NCI-H2081 (cell line): ENCODE measurements around the gene OPCML.

Experiments
- DNase-seq, 2 experiments: peaks; one replicate each; lab custom pipeline; 2025; lab: John Stamatoyannopoulos, UW

OPCML gene

GRCh38 chr11:133175103-133175502 is 357.2 kb downstream of the OPCML start:
- DNase-seq = no peak

GRCh38 chr11:133173810-133174412 is 358.4 kb downstream of the OPCML start:
- no peak for DNase-seq

DNA sequence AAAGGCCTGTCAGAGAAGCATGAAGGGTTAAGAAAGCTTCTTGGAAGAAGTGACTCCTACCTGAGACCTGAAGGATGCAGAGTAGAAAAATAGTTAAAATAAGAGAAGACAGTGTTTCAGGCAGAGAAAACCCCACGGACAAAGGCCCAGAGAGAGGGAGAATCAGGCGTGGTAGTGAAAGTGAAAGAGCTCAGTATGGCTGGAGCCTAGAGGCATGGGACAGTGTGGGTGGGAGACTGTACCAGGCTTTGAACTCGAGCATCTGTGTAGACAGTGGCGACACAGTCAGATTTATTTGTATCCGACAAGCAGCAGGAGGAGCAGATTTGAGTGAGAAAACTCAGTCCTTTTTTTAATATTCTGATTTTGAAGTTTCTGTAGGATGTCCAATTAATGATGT is 360.0 kb downstream of the OPCML start:
- DNase-seq = no peak

DNA sequence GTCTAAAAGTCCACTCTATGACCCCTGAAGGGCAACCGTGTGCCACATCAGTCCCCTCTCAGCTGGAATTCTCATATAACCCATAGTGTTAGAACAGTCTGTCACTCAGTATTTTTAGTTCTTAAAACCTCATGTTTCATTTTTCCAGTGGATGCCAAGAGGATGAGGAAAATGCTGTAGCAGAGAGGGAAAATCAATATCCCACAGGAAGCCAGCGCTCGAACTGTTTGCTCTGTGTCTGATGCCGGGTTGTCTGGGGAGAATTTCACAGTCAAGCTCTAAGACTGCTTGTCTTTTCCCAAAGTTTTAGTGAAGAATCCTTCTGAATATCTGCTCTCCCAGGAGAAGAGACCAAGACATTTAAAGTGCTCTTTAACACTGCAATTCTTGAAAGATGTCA is 360.9 kb downstream of the OPCML start:
- DNase-seq = no peak

DNA sequence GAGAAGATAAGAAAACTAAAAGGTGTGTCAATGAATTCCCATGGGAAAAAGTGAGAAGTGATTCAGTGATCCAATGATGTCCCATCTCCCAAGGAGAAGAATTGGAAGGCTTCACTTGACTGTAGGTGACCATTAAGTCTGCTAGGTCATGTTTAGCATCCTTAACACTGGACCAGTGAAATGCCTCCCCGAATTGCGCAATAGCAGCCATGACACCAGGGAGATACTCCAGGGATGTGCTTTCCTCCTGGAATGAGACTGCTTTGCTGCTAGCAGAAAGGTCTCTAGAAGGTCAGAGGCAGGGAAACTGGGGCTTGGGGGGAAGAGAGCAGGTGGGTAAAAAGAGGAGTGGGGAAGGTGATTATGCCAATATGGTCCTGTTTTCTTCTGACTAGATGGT is 364.3 kb downstream of the OPCML start:
- DNase-seq = no peak

DNA sequence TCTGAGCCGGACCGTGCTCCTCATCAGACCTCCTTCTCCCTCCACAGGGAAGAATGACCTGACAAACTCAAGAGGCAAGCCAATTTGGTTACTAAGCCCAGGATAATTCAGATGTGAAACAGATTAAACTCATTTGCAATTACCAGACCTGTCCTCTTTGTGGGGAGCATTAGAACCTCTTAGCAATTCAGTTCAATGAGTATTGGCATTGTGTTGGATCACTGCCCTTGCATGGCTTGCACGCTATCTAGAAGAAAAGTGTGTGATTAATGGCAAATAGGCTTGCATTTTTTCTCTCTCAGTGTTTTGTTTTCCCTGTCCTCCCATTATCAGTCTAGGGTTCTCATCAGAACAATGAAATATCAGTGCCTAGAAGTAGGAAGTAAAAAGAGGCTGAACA is 365.6 kb downstream of the OPCML start:
- no peak for DNase-seq

DNA sequence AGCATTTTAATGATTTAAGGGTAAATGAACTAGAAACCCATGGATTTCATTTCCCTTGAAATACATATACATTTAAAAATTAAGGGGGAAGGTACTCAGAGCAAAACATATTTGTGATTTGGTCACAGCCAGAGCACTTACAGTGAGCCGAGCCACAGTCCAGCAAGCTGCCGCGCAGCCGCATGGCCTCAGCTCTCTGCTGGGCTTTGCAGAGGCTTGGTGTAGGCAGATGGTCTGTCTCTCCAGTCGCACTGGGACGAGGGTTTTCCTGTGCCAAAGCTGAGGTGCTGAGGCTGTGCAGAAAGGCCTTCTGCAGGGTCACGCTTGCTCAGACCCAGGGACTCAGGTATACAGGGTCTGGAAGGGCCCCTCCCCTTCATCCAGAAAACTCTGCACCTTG is 367.3 kb downstream of the OPCML start:
- no peak for DNase-seq

GRCh38 chr11:133163463-133164419 is 368.6 kb downstream of the OPCML start:
- peak; percentile 72 to 74 for DNase-seq

GRCh38 chr11:133162227-133162626 is 370.1 kb downstream of the OPCML start:
- no peak for DNase-seq

GRCh38 chr11:133160754-133161153 is 371.5 kb downstream of the OPCML start:
- no peak for DNase-seq

DNA sequence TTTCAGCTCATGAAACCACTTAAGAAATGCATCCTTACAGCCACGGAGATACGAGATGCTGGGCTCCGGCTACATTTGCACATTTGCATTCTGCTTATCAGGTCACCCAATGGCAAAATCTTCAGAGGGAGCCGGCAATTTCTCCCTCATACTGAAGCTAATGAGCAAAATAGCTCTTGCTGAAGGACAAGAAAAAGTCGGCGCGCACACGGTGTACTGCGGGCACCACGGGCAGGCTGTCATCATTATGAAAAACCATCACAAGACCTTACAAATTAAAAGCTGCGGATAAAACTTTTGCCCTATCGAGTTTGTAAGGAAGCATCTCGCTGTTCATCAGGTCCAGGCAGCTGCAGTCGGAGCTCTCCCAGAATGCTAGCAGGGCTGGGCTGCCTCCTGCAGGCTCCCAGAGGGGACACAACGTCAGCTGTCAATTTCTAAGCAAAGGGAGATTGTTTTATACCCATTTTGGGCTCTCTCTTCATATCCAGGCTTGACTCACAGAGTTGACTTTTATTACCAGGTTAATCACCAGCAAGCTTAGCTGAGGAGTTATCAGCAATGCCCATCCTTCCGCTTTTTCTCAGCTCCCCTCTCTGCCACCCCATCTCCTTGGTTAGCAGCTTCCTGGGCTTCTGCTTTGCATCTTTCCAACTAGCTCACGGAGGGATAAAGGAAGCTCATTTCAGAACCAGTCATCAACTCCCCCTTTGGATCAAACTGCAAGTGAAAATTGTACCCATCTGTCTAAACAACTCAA is 375.1 kb downstream of the OPCML start:
- no peak for DNase-seq

- DNase-seq = no peak
Measured at GRCh38 chr11:133154781-133155180, 377.5 kb downstream of the OPCML start.

GRCh38 chr11:133154076-133154475 is 378.2 kb downstream of the OPCML start:
- DNase-seq = no peak

GRCh38 chr11:133153031-133153430 is 379.3 kb downstream of the OPCML start:
- DNase-seq = no peak

DNA sequence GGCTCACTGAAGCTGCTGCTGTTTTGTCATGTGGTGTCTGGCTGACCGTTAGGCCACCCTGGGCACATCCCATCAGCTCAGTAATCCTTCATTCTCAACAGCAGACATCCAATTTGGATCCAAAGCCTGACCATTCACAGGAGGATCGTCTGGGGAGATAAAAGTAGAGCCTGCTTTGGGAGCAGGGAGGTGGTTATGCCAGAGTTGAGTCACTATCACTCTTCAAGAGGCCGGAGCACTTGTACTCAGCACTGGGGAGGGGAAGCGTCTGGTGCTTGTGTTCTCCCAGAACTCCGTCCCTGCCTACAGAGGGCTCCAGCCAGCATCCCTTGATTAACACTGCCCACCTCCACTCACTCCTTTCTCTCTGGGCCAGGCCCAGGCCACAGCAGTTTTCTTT is 382.6 kb downstream of the OPCML start:
- no peak for DNase-seq

DNA sequence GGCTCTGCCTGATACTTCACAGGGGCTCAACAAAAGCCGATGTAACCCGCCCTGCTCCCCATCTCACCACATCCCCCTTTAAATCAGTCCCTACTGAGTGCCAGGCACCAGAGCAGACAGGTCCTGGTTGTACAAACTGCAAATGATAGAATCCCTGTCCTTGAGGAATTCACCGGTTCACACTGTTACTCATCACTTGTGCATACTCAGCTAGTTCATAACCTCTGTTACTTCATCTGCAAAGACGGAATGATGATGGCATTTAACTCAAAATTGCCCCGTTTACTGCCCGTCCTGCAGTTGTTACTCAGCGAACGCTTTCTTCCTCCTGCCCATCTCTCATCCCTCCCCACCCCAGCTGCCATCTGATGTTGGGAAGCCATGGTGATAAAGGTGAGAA is 384.7 kb downstream of the OPCML start:
- DNase-seq = no peak

DNA sequence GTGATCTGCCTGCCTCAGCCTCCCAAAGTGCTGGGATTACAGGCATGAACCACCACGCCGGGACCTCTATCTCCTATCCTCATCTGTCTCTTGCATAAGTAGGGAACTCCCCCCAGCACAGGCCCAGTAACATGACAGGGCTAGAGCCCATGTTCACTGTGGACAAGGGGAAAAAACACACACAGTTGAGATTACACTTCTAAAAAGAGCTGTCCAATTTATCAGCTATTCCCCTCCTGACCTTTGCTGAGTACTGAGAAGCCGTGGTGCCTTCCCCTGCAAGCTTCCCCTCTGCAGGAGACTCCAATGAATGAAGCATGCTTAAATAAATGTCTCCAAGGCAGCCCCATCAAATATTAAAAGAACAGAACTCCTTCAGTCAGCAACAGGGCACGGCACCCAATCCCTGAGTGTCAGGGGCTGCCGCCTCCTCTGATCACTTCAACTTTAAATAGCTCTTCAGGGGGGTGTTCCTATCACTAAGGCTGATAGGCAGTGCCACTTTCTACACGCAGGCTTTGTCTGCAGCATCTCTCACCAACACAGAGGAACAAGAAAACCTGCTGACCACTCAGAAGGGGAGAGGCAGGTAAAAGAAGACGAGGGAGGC is 385.5 kb downstream of the OPCML start:
- no peak for DNase-seq

- no peak for DNase-seq
Measured at GRCh38 chr11:133137939-133138338, 394.4 kb downstream of the OPCML start.

DNA sequence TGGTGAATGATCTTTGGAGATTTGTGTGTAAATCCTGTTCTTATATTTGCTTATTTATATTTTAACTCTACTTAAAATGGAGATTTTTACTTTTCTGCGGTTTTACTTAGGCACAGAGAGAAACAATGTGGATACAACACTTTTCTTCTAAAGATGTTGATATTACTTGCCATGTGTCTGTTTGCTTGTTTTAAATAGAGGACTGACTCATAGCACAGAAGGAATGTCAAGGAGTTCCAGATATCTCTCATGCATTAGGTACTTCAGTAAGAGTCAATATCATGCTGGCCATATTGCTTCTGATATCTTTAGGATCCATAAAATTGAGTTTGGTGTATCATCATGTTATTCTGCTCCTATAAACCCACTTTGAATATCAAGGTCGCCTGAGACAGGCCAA is 395.0 kb downstream of the OPCML start:
- no peak for DNase-seq

- no peak for DNase-seq
Measured at GRCh38 chr11:133136376-133136775, 395.9 kb downstream of the OPCML start.

DNA sequence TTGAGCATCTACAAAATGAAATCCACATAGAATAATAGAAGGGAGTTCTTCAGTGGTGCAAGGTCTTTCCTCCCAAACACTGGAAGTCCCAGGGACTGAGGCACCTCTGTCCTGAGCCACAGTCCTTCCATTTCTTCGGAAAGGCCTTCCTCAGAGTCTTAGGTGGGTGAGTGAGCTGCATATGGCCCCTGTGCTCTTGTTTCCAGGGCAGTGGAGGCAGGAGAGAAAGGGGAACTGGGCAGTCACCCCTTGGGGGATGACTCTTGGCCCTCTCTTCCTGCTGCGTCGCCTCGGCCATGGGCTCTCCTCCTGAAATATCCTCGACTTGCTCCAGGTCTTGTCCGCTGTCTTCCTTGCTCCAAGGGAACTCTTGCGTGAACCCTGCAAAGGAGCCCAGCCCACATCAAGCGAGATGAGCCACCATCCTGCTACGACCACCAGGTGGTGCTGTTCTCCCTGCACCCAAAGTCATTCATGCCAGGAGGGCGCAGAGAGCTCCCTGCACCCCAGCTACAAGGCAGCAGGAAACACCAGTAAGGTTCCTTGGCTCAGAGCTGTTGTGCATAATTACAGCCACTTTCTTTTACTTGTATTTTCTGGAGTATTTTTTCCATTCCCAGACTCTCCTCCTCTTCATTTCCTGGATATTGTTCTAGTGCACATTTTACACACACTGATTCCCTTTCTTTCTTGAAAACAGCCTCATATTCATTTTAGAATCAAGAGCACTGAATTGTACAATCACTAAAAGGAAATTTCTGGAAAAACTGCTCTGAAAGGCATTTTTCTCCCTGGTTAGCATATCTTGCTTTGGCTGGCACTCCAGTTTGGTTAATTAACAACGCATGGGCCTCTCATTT is 397.8 kb downstream of the OPCML start:
- peak; percentile 77 to 78 for DNase-seq
